Measurements from ENCODE around the gene CEP112. TPM values are rescaled to one million over a fixed set of nuclear protein-coding genes. Genes with fewer than 3 reads are reported as not detected.

Gene CEP112
- total RNA-seq, 6 donors from 2014 or later = 14.3 to 70.2 (median 31.0) TPM

- ATAC-seq (ENCODE audit: low FRiP score in 2 of 2) (no peak), DNase-seq (no peak)
- H3K27ac ChIP-seq = no peak overlapping the region
- no peaks in the 10 kb centered on the region for H3K36me3 ChIP-seq
- 50 to 52% methylated on average over 2 of the region's 2 CpGs for WGBS, 2 donors
- no peaks in the 10 kb centered on the region for H3K27me3 ChIP-seq
- no peaks in the 10 kb centered on the region for H3K9me3 ChIP-seq
- TF ChIP-seq POLR2A (IDR thresholded peaks at IDR 0.05) (no peak), CTCF (IDR thresholded peaks at IDR 0.05) (no peak), POLR2AphosphoS5 (IDR thresholded peaks at IDR 0.05) (no peak), EP300 (IDR thresholded peaks at IDR 0.05) (no peak)
- H3K4me1 ChIP-seq = peaks cover 0 to 10% (median 7%) of the 10 kb centered on the region in 4 donors
- H3K4me3 ChIP-seq = no peak overlapping the region
Measured at GRCh38 chr17:65609286-65609685, 582.6 kb downstream of the CEP112 start.

DNA sequence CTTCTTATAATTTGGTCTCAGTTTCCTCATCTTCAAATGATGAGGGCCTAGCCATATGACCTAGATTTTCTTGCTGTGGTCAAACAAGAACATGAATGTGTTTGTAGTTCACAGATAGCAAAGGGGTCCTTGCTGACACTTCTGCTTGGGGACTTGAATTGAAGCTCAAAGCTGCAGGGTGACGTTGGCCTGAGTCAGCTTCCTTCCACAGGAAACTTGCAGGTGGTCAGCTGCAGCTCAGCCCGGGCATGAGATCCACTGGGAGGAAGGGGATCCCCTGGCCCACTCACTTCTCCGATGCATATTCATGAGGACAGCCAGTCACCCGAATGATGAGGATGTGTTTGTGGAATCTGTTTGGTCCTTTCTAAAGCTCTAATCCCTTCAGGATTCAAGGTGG is 587.9 kb downstream of the CEP112 start:
- Histone ChIP-seq H3K36me3 (no peaks in the 10 kb centered on the region), H3K27me3 (no peaks in the 10 kb centered on the region), H3K9me3 (no peaks in the 10 kb centered on the region), H3K27ac (no peak overlapping the region), H3K4me1 (peaks cover 0 to under 1% (median 0%) of the 10 kb centered on the region in 4 donors), H3K4me3 (no peak overlapping the region)
- TF ChIP-seq EP300 (IDR thresholded peaks at IDR 0.05) (no peak), POLR2A (IDR thresholded peaks at IDR 0.05) (no peak), POLR2AphosphoS5 (IDR thresholded peaks at IDR 0.05) (no peak), CTCF (IDR thresholded peaks at IDR 0.05) (no peak)
- DNase-seq (no peak), ATAC-seq (ENCODE audit: low FRiP score in 2 of 2) (no peak)
- WGBS, 2 donors = 45 to 81% methylated on average over 4 of the region's 4 CpGs

GRCh38 chr17:65601881-65602280 is 590.1 kb downstream of the CEP112 start:
- no peak for ATAC-seq (ENCODE audit: low FRiP score in 2 of 2)
- TF ChIP-seq CTCF (IDR thresholded peaks at IDR 0.05) = no peak
- no peak for TF ChIP-seq POLR2AphosphoS5 (IDR thresholded peaks at IDR 0.05)
- TF ChIP-seq POLR2A (IDR thresholded peaks at IDR 0.05) = no peak
- no peak for TF ChIP-seq EP300 (IDR thresholded peaks at IDR 0.05)

GRCh38 chr17:65601145-65601544 is 590.8 kb downstream of the CEP112 start:
- no peak for ATAC-seq (ENCODE audit: low FRiP score in 2 of 2)
- Histone ChIP-seq H3K9me3 (no peaks in the 10 kb centered on the region), H3K4me3 (no peak overlapping the region), H3K4me1 (no peaks in the 10 kb centered on the region), H3K36me3 (no peaks in the 10 kb centered on the region), H3K27me3 (no peaks in the 10 kb centered on the region), H3K27ac (no peak overlapping the region)
- 89 to 100% methylated on average over 1 of the region's 1 CpG for WGBS, 2 donors
- DNase-seq = no peak
- TF ChIP-seq EP300 (IDR thresholded peaks at IDR 0.05) = no peak
- TF ChIP-seq POLR2AphosphoS5 (IDR thresholded peaks at IDR 0.05) = no peak
- TF ChIP-seq CTCF (IDR thresholded peaks at IDR 0.05) = no peak
- TF ChIP-seq POLR2A (IDR thresholded peaks at IDR 0.05) = no peak

More at GRCh38 chr17:65601881-65602280, 590.1 kb downstream of the CEP112 start:
- no peaks in the 10 kb centered on the region for H3K4me1 ChIP-seq
- no peaks in the 10 kb centered on the region for H3K9me3 ChIP-seq
- 83 to 92% methylated on average over 2 of the region's 2 CpGs for WGBS, 2 donors
- H3K27me3 ChIP-seq = no peaks in the 10 kb centered on the region
- H3K27ac ChIP-seq = no peak overlapping the region
- no peak for DNase-seq
- H3K36me3 ChIP-seq = no peaks in the 10 kb centered on the region
- H3K4me3 ChIP-seq = no peak overlapping the region

DNA sequence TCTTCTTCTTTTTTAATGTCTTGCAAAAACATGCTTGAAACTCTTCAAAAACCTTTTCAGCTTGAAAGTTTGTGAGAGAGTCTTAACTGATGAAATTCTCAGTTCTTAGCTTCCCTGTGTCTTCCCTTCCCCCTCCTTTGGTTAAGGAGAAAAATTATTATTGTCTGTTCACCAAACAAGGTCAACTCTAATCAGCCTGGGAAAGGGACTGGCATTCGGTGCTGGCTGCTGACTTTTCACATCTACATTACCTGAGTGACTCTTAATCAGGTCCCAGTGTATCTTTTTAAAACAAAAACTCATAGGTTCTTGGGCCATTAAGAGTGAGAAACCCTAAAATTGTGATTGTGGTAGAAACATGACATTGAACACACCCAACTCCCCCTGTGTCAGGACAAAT is 591.4 kb downstream of the CEP112 start:
- ATAC-seq (ENCODE audit: low FRiP score in 2 of 2) (no peak), DNase-seq (no peak)
- Histone ChIP-seq H3K27ac (no peak overlapping the region), H3K36me3 (no peaks in the 10 kb centered on the region), H3K4me3 (no peak overlapping the region), H3K27me3 (no peaks in the 10 kb centered on the region), H3K4me1 (no peaks in the 10 kb centered on the region), H3K9me3 (no peaks in the 10 kb centered on the region)
- TF ChIP-seq POLR2A (IDR thresholded peaks at IDR 0.05) (no peak), POLR2AphosphoS5 (IDR thresholded peaks at IDR 0.05) (no peak), CTCF (IDR thresholded peaks at IDR 0.05) (no peak), EP300 (IDR thresholded peaks at IDR 0.05) (no peak)
- WGBS, 2 donors = 56 to 81% methylated on average over 1 of the region's 1 CpG
